Stimulated activated CD4-positive, alpha-beta T cell treated with anti-CD3 and anti-CD28 coated beads, Interleukin-4, amount 100 ng/mL, for 48 hours (primary cell): ENCODE results near the gene SELENOW.
"Not testable (repeated sequence)": the region's sequence is repeated elsewhere in the genome, so short reads cannot be mapped to it uniquely, and the experiment has no call there.

Experiments used
- DNase-seq, 2 donors: peaks; one replicate each; pipeline ENCODE4 v3.0.0-alpha.2; 2020; ENCODE audit warnings: low read depth in 2 of 2

SELENOW gene

GRCh38 chr19:47781590-47782262 lies 3.2 kb downstream of the SELENOW start:
- DNase-seq: no peak

DNA sequence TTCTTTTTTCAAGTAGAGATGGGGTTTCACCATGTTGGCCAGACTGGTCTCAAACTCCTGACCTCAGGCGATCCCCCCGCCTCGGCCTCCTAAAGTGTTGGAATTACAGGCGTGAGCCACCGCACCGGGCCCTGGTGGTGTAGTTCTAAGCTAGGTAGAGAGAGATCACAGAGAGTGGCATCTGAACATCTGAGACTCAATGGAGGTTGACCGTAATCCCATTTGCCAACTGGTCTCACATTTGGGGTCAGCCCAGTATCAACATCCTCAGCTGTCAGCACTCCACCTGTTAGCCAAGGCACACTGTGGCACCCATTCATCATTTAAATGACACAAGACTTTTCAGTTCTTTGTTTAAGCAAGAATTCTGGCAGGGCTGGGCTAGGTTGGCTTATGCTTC lies 8.1 kb downstream of the SELENOW start:
- no peak for DNase-seq

GRCh38 chr19:47787307-47787706 lies 8.8 kb downstream of the SELENOW start:
- DNase-seq: not testable (repeated sequence)

DNA sequence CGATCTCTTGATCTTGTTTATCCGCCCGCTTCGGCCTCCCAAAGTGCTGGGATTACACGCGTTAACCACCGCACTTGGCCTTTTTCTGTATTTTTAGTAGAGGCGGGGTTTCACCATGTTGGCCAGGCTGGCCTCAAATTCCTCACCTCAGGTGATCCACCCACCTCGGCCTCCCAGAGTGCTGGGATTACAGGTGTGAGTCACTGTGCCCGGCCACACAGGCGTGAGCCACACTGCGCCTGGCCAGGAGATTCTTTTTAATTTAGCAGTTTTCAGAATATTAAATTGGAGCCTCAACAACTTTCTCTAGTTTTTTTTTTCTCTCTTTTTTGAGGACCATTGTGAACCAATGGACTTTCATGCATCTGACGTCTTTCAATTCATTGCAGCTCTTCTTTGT lies 11.3 kb downstream of the SELENOW start:
- DNase-seq: not testable (repeated sequence)

GRCh38 chr19:47790398-47790814 lies 11.9 kb downstream of the SELENOW start:
- DNase-seq: peak; percentile 84 to 96

- no peak for DNase-seq
Observed at GRCh38 chr19:47792616-47793015, 14.1 kb downstream of the SELENOW start.

DNA sequence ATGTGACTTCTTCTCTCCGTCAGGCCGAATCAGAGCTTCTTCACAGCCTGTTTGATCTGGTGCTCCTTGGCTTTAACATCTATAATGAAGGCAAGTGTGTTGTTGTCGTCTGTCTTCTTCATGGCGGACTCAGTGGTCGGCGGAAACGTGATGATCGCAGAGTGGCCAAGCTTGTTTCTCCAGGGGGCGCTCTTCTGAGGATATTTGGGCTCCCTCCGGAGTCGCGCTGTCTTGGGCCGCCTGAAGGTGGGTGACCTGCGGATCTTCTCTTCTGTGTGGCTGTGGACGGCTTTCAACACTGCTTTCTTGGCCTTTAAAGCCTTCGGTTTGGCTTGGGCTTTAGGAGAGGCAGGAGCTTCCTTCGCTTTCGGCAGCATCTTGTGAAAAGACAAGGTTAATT lies 16.0 kb downstream of the SELENOW start:
- DNase-seq: no peak

DNA sequence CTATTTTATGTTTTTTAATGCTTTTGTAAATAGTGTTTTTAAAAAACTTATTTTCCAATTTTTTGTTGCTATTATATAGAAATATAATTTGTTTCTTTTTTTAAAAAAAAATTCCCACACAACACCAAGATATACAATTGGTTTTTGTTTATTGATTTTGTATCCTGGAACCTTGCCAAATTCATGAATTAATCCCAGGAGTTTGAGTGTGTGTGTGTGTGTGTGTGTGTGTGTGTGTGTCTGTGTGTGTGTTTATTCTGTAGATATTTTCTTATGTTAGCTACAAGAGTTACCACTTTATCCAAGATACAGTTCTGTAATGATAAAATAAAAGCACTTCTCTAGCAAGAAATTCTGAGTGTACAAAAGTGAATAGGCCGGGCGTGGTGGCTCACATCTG lies 18.3 kb downstream of the SELENOW start:
- DNase-seq: no peak

DNA sequence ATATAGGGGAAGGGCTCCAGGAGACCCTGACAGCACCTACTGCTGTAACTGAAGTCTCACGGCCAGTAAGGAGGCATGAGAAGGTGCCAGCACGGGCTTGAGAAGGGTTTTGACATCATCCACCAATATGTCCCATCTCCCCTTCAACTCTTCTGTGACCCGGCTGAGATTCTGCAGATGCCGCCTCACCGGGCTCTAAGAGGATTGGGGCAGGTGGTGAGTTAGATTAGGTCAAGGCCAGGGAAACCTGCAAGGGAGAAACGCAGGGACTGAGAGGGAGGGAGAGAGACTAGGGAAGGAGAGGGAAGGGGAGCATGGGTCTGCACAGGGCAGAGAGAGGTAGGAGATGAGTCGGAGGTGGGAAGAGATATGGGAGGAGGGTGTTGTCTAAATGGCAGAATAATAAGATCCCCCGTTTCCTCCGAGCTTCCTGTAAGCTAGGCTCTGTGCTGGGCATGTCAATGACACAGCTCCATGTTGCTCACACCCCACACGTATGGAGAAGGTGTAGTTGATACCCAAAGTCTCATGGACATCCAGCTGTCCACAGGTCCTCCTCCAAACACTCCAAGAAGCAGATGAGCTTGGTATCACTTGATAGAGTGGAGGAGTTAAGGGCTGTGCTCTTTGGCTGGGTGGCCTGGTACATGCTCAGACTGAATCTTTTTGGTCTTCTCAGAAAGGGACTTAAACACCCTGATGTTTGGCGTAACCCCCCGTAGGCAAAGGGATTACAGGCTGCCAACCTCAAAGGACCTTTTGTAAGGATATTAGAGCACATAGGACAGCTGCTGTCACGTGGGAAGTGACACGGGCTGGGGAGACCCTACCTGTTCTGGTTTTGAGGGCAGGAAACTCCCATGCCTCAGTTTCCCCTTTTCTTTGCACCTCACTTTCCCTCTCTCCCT lies 19.7 kb downstream of the SELENOW start:
- DNase-seq: no peak

GRCh38 chr19:47798904-47799266 lies 20.4 kb downstream of the SELENOW start:
- DNase-seq: no peak

DNA sequence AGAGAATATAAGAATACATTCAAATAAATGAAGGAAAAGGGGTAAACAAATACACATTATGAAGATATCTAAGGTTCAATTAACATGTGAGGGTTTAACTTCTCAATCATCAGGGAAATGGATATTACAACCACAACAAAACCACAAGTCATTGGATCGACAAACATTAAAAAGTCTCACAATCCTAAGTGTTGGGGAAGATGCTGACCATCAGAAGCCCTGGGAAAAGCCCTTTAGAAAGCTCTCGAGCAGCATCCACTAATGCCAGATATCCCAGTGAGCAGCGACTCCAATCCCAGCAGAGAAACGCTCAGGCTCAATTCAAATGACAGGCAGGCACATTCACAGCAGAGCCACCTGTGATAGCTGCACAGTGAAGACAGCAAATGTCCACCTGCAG lies 22.8 kb downstream of the SELENOW start:
- DNase-seq: no peak

DNA sequence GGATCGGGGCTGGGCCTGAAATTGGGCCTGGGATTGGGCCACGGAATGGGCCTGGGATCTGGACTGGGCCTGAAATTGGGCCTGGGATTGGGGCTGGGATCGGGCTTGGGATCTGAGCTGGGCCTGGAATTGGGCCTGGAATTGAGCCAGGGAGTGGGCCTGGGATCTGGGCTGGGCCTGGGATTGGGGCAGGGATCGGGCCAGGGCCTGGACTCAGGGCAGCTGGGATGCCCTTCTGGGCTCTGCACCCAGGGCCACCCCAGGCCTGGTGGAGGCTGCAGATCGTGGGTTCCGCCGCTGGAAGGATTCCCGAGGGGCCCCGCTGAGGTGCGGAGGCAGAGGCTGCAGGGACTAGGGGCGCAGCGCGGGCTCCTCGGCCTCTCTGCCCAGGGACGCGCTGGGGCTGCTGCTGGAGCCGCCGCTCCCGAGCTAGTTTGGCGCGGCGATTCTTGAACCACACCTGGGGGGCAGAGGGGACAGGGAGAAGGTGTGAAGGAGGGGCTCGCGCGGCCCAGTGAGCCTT lies 24.1 kb downstream of the SELENOW start:
- no peak for DNase-seq

GRCh38 chr19:47803148-47803547 lies 24.6 kb downstream of the SELENOW start:
- not testable (repeated sequence) for DNase-seq

- DNase-seq: not testable (repeated sequence)
Observed at GRCh38 chr19:47803671-47804070, 25.2 kb downstream of the SELENOW start.

DNA sequence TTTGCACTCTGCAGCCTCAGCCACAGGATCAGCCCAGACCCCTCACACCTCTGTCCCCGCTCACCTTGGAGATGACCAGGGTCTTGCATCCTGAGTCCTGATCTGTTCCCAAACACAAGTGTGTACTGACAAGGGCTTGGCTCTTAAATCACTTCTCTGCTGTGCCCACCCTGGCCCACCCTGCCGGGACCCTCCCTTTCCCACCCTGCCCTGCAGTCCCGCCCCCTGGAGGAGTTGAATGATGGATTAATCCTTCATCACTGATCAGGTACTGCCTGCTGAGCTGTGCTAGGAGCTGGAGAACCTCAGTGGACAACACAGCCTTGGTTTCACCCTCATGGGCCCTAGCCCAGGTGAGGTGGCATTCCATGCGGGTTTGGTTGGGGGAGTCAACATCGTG lies 25.9 kb downstream of the SELENOW start, which contains the start of gene TPRX1:
TSS of gene TPRX1 (minus strand) at position 101 of the 400 bp plus-strand sequence. CDS start at position 89, 12 bp downstream.
- DNase-seq: not testable (repeated sequence)

DNA sequence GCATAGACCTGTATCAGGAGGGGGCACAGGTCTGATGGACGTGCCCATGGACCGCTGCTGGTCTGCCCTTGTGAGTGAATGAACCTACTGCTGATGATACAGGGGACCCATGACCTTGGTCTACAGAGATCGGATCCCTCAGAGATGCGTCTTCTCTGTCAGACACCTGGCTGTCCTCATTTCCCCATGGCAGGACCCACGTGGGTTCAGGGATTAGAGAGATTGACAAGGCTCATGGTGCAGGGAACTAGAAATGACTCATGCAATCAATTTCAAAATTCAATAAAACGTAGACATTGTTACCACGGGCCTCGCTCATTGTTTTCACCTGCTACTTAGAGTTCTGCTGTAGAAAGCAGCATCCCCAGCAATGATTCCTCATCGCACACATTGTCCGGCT lies 26.8 kb downstream of the SELENOW start:
- DNase-seq: no peak

GRCh38 chr19:47806435-47806834 lies 27.9 kb downstream of the SELENOW start:
- DNase-seq: no peak

DNA sequence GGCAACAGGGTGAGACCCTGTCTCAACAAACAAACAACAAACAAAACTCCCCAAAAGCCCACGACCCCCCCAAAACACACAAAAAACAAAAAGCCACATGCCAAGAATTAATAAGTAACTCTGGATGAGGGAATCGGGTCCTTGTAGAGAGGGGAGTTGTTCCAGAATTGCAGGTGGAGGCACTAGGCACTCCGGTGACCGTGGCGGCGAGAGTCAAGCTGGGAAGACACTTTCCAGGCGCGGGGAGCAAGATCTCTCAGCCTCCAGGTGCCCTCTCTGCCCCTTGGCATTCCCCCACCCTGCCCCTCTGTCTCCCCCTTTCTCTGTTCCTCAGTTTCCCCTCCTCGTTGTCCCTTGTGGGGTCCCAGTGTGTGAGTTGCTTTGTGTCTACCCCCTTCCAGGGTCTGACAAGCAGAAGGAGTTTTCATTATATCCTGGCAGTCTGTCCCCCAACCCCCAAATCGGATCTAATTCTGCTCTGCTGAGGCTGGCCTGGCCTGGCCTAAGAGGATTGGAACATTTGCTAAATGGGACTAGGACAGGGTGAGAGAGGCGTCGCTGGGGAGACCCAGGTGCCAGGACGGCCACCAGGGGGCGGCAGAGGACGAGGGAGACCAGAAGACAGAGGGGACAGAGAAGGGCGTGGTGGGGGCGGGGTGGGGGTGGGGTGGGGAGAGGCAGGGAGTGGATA lies 34.9 kb downstream of the SELENOW start:
- peak; percentile 80 to 88 for DNase-seq

- DNase-seq: no peak
Observed at GRCh38 chr19:47813995-47814328, 35.5 kb downstream of the SELENOW start.

- DNase-seq: not testable (repeated sequence)
Observed at GRCh38 chr19:47816270-47816669, 37.8 kb downstream of the SELENOW start.

DNA sequence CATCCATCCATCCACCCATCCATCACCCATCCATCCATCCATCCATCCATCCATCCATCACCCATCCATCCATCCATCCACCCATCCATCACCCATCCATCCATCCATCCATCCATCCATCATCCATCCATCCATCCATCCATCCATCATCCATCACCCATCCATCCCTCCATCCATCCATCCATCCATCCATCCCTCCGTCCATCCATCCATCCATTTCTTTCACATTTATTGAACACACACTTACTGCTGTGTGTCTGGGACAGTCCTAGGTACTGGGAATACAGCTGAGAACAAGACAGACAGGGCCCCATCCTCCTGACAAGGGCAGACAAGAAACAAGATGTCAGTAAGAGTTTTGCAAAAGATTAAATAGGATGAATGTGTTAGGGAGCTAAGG lies 39.7 kb downstream of the SELENOW start:
- not testable (repeated sequence) for DNase-seq

- no peak for DNase-seq
Observed at GRCh38 chr19:47819858-47820257, 41.4 kb downstream of the SELENOW start.
